K562 (cell line): ENCODE data around the gene HEPHL1. TPM values are rescaled to one million over a fixed set of nuclear protein-coding genes. Genes with fewer than 3 reads are reported as not detected.

Experiments
- ATAC-seq: fragments of 200-7000 bp; cut with Tn5 transposase; 3 replicates; pipeline ENCODE4 v1.9.1; 2020; ENCODE audit warnings: moderate library complexity
- BruUV-seq: library from RNA; stranded (reverse); fragments of 400-500 nt; replicated peaks from 2 replicates; lab custom pipeline; 2021; lab: Mats Ljungman, UMichigan
- CTCF ChIA-PET: fragments of 300-600 bp; formaldehyde crosslinking; extraction: SDS; loops from one replicate; lab custom pipeline; 2021; ENCODE audit warnings: low intra/inter-chr PET ratio; lab: Yijun Ruan, JAX
- POLR2A ChIA-PET: fragments of 300-600, 350-650 bp; sonication (Branson Sonifier 250); formaldehyde crosslinking; extraction: SDS; loops from one replicate; lab custom pipeline; 2021; ENCODE audit warnings: antibody characterized with exemption, inconsistent platforms; lab: Yijun Ruan, JAX
- DNase-seq, 4 experiments: peaks; one replicate each; pipeline versions ENCODE4 v3.0.0 to v3.0.0-alpha.2; 2011 to 2018; ENCODE audit warnings: low spot score in 3 of 4, mixed read lengths in 3 of 4; ENCODE audit errors: extremely low read depth in 1 of 4
- FAIRE-seq: peaks from 2 replicates; lab custom pipeline; 2011; peaks lifted over from hg19 to GRCh38; lab: Jason Lieb, UNC
- H2AFZ ChIP-seq: 2 replicates; pipeline ENCODE4 v1.6.0; 2011; ENCODE audit warnings: low read depth, low read length, control low read depth, inconsistent platforms
- H3K27ac ChIP-seq: fragments of 200-600 bp; 3 replicates; pipeline ENCODE4 v1.8.0; 2011; ENCODE audit warnings: low read depth, mild to moderate bottlenecking, control low read depth, inconsistent platforms, low read length, moderate library complexity, mixed read lengths; ENCODE audit errors: extremely low read depth
- H3K27me3 ChIP-seq, 2 experiments: fragments of 300-600 bp in 1 of 2; 2 replicates in 1 of 2; 3 replicates in 1 of 2; pipeline versions ENCODE4 v1.6.0 to v1.8.0; 2011; ENCODE audit warnings: inconsistent platforms in 2 of 2, low read length in 2 of 2, mild to moderate bottlenecking in 1 of 2, mixed read lengths in 1 of 2, moderate library complexity in 1 of 2; ENCODE audit not compliant: control insufficient read depth in 2 of 2, insufficient read depth in 2 of 2
- H3K36me3 ChIP-seq: fragments of 300-600 bp; 3 replicates; pipeline ENCODE4 v1.8.0; 2011; ENCODE audit warnings: mild to moderate bottlenecking, low read length, inconsistent platforms; ENCODE audit not compliant: control insufficient read depth, insufficient read depth
- H3K4me1 ChIP-seq, 2 experiments: fragments of 200-600 bp in 1 of 2; replicated peaks in 1 of 2; 2 replicates in 1 of 2; 3 replicates in 1 of 2; pipeline versions ENCODE4 v1.5.1 to v1.8.0; 2011; ENCODE audit warnings: inconsistent platforms in 2 of 2, low read length in 2 of 2, mild to moderate bottlenecking in 1 of 2, mixed read lengths in 1 of 2, moderate library complexity in 1 of 2; ENCODE audit not compliant: control insufficient read depth in 2 of 2, insufficient read depth in 2 of 2
- H3K4me2 ChIP-seq: 2 replicates; pipeline ENCODE4 v1.6.1; 2011; ENCODE audit warnings: low read length, control low read depth, inconsistent platforms, mixed read lengths; ENCODE audit not compliant: insufficient read depth
- H3K4me3 ChIP-seq: fragments of 200-600 bp; sonication (generic), shearing (Covaris generic); 2 replicates; pipeline ENCODE4 v1.5.1; 2016; ENCODE audit warnings: control low read depth, inconsistent platforms
- H3K79me2 ChIP-seq: fragments of 200-600 bp; 3 replicates; pipeline ENCODE4 v1.8.0; 2011; ENCODE audit warnings: low read length, inconsistent platforms; ENCODE audit not compliant: control insufficient read depth, insufficient read depth
- H3K9ac ChIP-seq, 2 experiments: 2 replicates each; pipeline versions ENCODE4 v1.6.0 to v1.6.1; 2011; ENCODE audit warnings: low read depth in 2 of 2, low read length in 2 of 2, control low read depth in 1 of 2, inconsistent platforms in 1 of 2, mild to moderate bottlenecking in 1 of 2, mixed read lengths in 1 of 2; ENCODE audit not compliant: insufficient read depth in 1 of 2
- H3K9me1 ChIP-seq: one replicate; pipeline ENCODE4 v1.6.0; 2011; ENCODE audit warnings: inconsistent platforms, mild to moderate bottlenecking, low read length, moderate library complexity; ENCODE audit not compliant: control insufficient read depth, insufficient read depth
- H3K9me3 ChIP-seq: replicated peaks from 2 replicates; pipeline ENCODE4 v1.5.1; 2011; ENCODE audit warnings: low read depth, low read length, inconsistent platforms; ENCODE audit not compliant: control insufficient read depth, insufficient read depth
- H4K20me1 ChIP-seq: replicated peaks from 2 replicates; pipeline ENCODE4 v1.6.1; 2011; ENCODE audit warnings: low read length, inconsistent platforms, mixed read lengths; ENCODE audit not compliant: control insufficient read depth, insufficient read depth
- CHAMP1 ChIP-seq: fragments of 450-650 bp; IDR thresholded peaks from 2 replicates; pipeline ENCODE4 v1.6.1; 2016; ENCODE audit warnings: mild to moderate bottlenecking
- ELF1 ChIP-seq: fragments of 200-800 bp; sonication (Bioruptor generic); IDR thresholded peaks from 2 replicates; pipeline ENCODE4 v1.6.1; 2016; ENCODE audit warnings: missing genetic modification characterization, missing compliant biosample characterization
- EP400 ChIP-seq: fragments of 450-650 bp; IDR thresholded peaks from 2 replicates; pipeline ENCODE4 v1.6.1; 2017; ENCODE audit warnings: antibody characterized with exemption, mild to moderate bottlenecking, moderate library complexity
- KLF6 ChIP-seq: fragments of 250-450 bp; sonication (Bioruptor Pico); IDR thresholded peaks from 2 replicates; pipeline ENCODE4 v1.4.0; 2020; ENCODE audit warnings: mild to moderate bottlenecking, moderate library complexity, borderline replicate concordance
- MLX ChIP-seq, 2 experiments: fragments of 450-650 bp in 1 of 2; sonication (generic) in 1 of 2; formaldehyde crosslinking; conservative IDR thresholded peaks; 2 replicates each; pipeline versions ENCODE4 v1.4.0 to v1.8.1; 2020 to 2022; ENCODE audit warnings: mild to moderate bottlenecking in 1 of 2, missing genetic modification reagents in 1 of 2
- NR1H2 ChIP-seq: sonication (generic); formaldehyde crosslinking; IDR thresholded peaks from 2 replicates; pipeline ENCODE4 v1.4.0; 2020; ENCODE audit warnings: mild to moderate bottlenecking, missing genetic modification reagents
- PHF21A ChIP-seq: fragments of 450-650 bp; IDR thresholded peaks from 2 replicates; pipeline ENCODE4 v1.6.1; 2017; ENCODE audit warnings: low read depth, borderline replicate concordance
- RHOXF2B ChIP-seq: fragments of 250-450 bp; sonication (Bioruptor Pico); conservative IDR thresholded peaks from 2 replicates; pipeline ENCODE4 v1.5.1; 2021
- SIRT6 ChIP-seq: IDR thresholded peaks from one replicate; pipeline ENCODE4 v1.6.1; 2012; ENCODE audit warnings: low read depth, mild to moderate bottlenecking, control low read depth, inconsistent platforms, low read length, moderate library complexity
- TBP ChIP-seq: optimal IDR thresholded peaks from 2 replicates; pipeline ENCODE3; 2011; ENCODE audit warnings: low read depth, low read length, improper control_type of control experiment
- ZBTB12 ChIP-seq: fragments of 250-450 bp; sonication (Bioruptor Pico); IDR thresholded peaks from 2 replicates; pipeline ENCODE4 v1.4.0; 2020
- ZC3H11A ChIP-seq: IDR thresholded peaks from 2 replicates; pipeline ENCODE4 v1.6.1; 2012; ENCODE audit warnings: low read depth, low read length, improper control_type of control experiment
- ZNF444 ChIP-seq: fragments of 250-450 bp; sonication (Bioruptor Pico); IDR thresholded peaks from 2 replicates; pipeline ENCODE4 v1.4.0; 2020; ENCODE audit warnings: mild to moderate bottlenecking, moderate library complexity
- ZNF584 ChIP-seq: fragments of 200-800 bp; sonication (Bioruptor generic); IDR thresholded peaks from 2 replicates; pipeline ENCODE4 v1.6.1; 2016; ENCODE audit warnings: low read depth, mild to moderate bottlenecking, missing genetic modification characterization, missing compliant biosample characterization
- ZNF589 ChIP-seq: fragments of 200-800 bp; sonication (Bioruptor generic); IDR thresholded peaks from 2 replicates; pipeline ENCODE4 v1.6.1; 2016; ENCODE audit warnings: low read depth, missing genetic modification characterization, missing compliant biosample characterization
- WGBS: fragments of 100-300 bp; shearing (Covaris generic); methylation state at CpG from one replicate; pipeline ENCODE4 v1.1.6; 2016; ENCODE audit warnings: low coverage, mixed read lengths; ENCODE audit not compliant: insufficient coverage; ENCODE audit errors: missing lambda C conversion rate; 5-methylcytosine and 5-hydroxymethylcytosine counted together
- in situ Hi-C: fragments of 300-500 bp; cut with MboI; formaldehyde crosslinking; loops from 4 replicates; pipeline ENCODE4 v1.15.0; 2018; ENCODE audit warnings: inconsistent platforms, mixed read lengths
- intact Hi-C: fragments of 100-400 bp; cut with micrococcal nuclease; formaldehyde crosslinking; loops from 2 replicates; pipeline ENCODE4 v1.14.2; 2022
- polyA plus RNA-seq, 8 experiments: library from polyadenylated mRNA; depleted of rRNA in 4 of 8; stranded (reverse) in 5 of 8; unstranded in 3 of 8; fragments of >200 nt; fragmentation: Nextera tagmentation in 2 of 8; fragmentation: Illumina TruSeq in 1 of 8; extraction: Ambion mirVana in 2 of 8; extraction: Trizol in 1 of 8; gene quantifications; 2 replicates each; pipeline versions ENCODE4 v1.2.1 to v1.2.3, GENCODE V29; 2011 to 2014; ENCODE audit warnings: inconsistent platforms in 1 of 8, missing spikeins in 1 of 8
- total RNA-seq, 7 experiments: library from RNA; depleted of rRNA in 6 of 7; stranded (reverse); fragments of >200 nt in 6 of 7; fragmentation: Illumina TruSeq in 2 of 7; extraction: Trizol in 2 of 7; gene quantifications; 2 replicates each; pipeline versions ENCODE4 v1.2.1 to v1.2.3, GENCODE V29; 2011 to 2021; ENCODE audit warnings: low replicate concordance in 1 of 7

HEPHL1 gene
- total and polyA plus RNA-seq, 9 of the 15 experiments (the other 6 are each of a cell fraction or from before 2014, with no cell fraction given): 0.01 TPM; not detected in 8

- Histone ChIP-seq H2AFZ (no peak overlapping the region), H3K27me3 (no peaks in the 10 kb centered on the region), H3K36me3 (no peaks in the 10 kb centered on the region), H3K4me2 (no peak overlapping the region), H3K4me1 (no peaks in the 10 kb centered on the region), H3K9ac (no peak overlapping the region), H3K79me2 (no peaks in the 10 kb centered on the region), H3K9me3 (no peaks in the 10 kb centered on the region), H4K20me1 (no peaks in the 10 kb centered on the region), H3K4me3 (no peak overlapping the region), H3K27ac (no peak overlapping the region), H3K9me1 (no peaks in the 10 kb centered on the region)
- in situ Hi-C loops (no loop called here), intact Hi-C loops (no loop called here)
- no peak for ATAC-seq
- ChIA-PET POLR2A (interaction anchor here (0.6 kb wide), 1 partner anchor 10 kb away, joined by 3 read pairs; the partner anchor contains the start of gene HEPHL1), CTCF (no interaction called here)
- no peak for TF ChIP-seq CHAMP1
- no peak for TF ChIP-seq ZC3H11A
- TF ChIP-seq EP400: no peak
- TF ChIP-seq NR1H2 (CRISPR knock-in tag): no peak
- no peak for TF ChIP-seq TBP
- no peak for TF ChIP-seq ZNF584 (CRISPR knock-in tag)
- TF ChIP-seq ZNF589 (CRISPR knock-in tag): no peak
- TF ChIP-seq MLX (CRISPR knock-in tag; conservative IDR thresholded peaks at IDR 0.05): no peak
- no peak for TF ChIP-seq ELF1 (tag)
- no peak for TF ChIP-seq PHF21A
- no peak for TF ChIP-seq SIRT6
- no peak for TF ChIP-seq RHOXF2B
- TF ChIP-seq KLF6 (CRISPR knock-in tag): no peak
- no peak for TF ChIP-seq ZNF444
- no peak for TF ChIP-seq ZBTB12 (CRISPR knock-in tag)
- BruUV-seq: no TSS peak
- no peak for FAIRE-seq
- 4% methylated on average over 3 of the region's 3 CpGs for WGBS
- no peak for DNase-seq
Measured at GRCh38 chr11:94011478-94011877, 9.7 kb upstream of the HEPHL1 start.
